ENCODE data around the gene LAMB4. TPM values are rescaled to one million over a fixed set of nuclear protein-coding genes. Genes with fewer than 3 reads are reported as not detected.

Gene LAMB4
- total and polyA plus RNA-seq, 2 of the 4 experiments (the other 2 are of a cell fraction): 0.12 to 0.18 TPM

- TF ChIP-seq RAD21 (IDR thresholded peaks at IDR 0.05; ENCODE audit: low read length): no peak
These were observed 2.5 kb upstream of the LAMB4 start (continued) for GRCh38 chr7:108132551-108133265.

- Histone ChIP-seq H2BK5ac (ENCODE audit: low read depth, low read length, poor library complexity, severe bottlenecking) (no peak overlapping the region), H3K4me2 (ENCODE audit: low read depth, low read length) (no peak overlapping the region), H3K56ac (ENCODE audit: extremely low read depth, insufficient read depth, low read length) (no peak overlapping the region), H2AK5ac (ENCODE audit: low read depth, low read length) (peak overlapping the region; percentile 31; the same call in 1 of the 2 replicates), H3K27ac (ENCODE audit: insufficient read depth, low read length) (peak overlapping the region; percentile 46; the same call in 1 of the 2 replicates), H3K4ac (ENCODE audit: low read depth, low read length) (peak overlapping the region; percentile 40; the same call in 1 of the 2 replicates), H3K18ac (ENCODE audit: low read depth, low read length) (no peak overlapping the region), H3K14ac (replicated peaks; ENCODE audit: low read depth, low read length) (peak overlapping the region; percentile 67; the same call in 1 of the 2 replicates), H3K9ac (ENCODE audit: low read depth, low read length) (no peak overlapping the region), H4K91ac (ENCODE audit: insufficient read depth, low read depth, low read length) (peak overlapping the region; percentile 50), H3K23ac (ENCODE audit: low read depth, low read length) (no peak overlapping the region), H3K9me3 (ENCODE audit: control insufficient read depth, insufficient read depth, low read length) (no peaks in the 10 kb centered on the region), H4K8ac (ENCODE audit: low read depth in 2 of 2, low read length in 2 of 2) (peak overlapping the region in 1 of 2 experiments; percentile 63; a peak in 1 of 4 replicates), H3K27me3 (ENCODE audit: control insufficient read depth, insufficient read depth, low read length) (no peaks in the 10 kb centered on the region), H3K79me1 (ENCODE audit: low read depth in 1 of 2, low read length in 2 of 2) (no peaks in the 10 kb centered on the region), H2AK9ac (replicated peaks; ENCODE audit: low read depth, low read length, poor library complexity) (no peak overlapping the region), H2BK20ac (ENCODE audit: low read depth, low read length) (no peak overlapping the region), H3K9me1 (ENCODE audit: insufficient read depth, low read length) (no peaks in the 10 kb centered on the region; the same call in 1 of the 2 replicates), H3K4me1 (ENCODE audit: control insufficient read depth, insufficient read depth, low read length) (peaks cover 4% of the 10 kb centered on the region; the same call in 1 of the 2 replicates), H3K4me3 (ENCODE audit: insufficient read depth, low read depth, low read length) (no peak overlapping the region), H3K36me3 (ENCODE audit: control insufficient read depth, insufficient read depth, low read length) (no peaks in the 10 kb centered on the region), H2BK15ac (ENCODE audit: low read depth, low read length) (no peak overlapping the region), H2AFZ (replicated peaks; ENCODE audit: low read length, poor library complexity) (no peak overlapping the region), H4K5ac (ENCODE audit: low read depth, low read length) (no peak overlapping the region), H4K20me1 (ENCODE audit: insufficient read depth, low read length) (no peaks in the 10 kb centered on the region), H2BK120ac (ENCODE audit: low read depth, low read length) (peak overlapping the region; percentile 65)
- no CpG with 5 or more reads among the region's 7 CpGs for WGBS, 2 experiments (ENCODE audit: extremely low coverage in 2 of 2, insufficient read length in 1 of 2)
- intact Hi-C loops (cut with micrococcal nuclease): no loop called here
- ChIA-PET CTCF (no interaction called here), POLR2A (ENCODE audit: unreplicated experiment) (no interaction called here)
- dilution Hi-C loops (cut with HindIII; ENCODE audit: low sequenced_read_pairs, unreplicated experiment): loop anchor here (25.0 kb wide), 1 partner anchor 117 kb away; the partner anchor contains the start of gene LAMB1
- in situ Hi-C loops (cut with MboI; ENCODE audit: low sequenced_read_pairs): loop anchor here (25.0 kb wide), 1 partner anchor 392 kb away; the partner anchor contains the start of gene CBLL1
- TF ChIP-seq SMC3 (IDR thresholded peaks at IDR 0.05; ENCODE audit: low read depth, low read length) (no peak), NFE2L2 (IDR thresholded peaks at IDR 0.05; ENCODE audit: low read depth, low read length) (no peak)
- ATAC-seq (ENCODE audit: low read depth): peak; percentile 77
- BruUV-seq (replicated peaks): no TSS peak
- DNase-seq: no peak
These were observed 869 bp downstream of the LAMB4 start for GRCh38 chr7:108129018-108129965.
